Measurements from ENCODE around the gene PALM3. TPM values are rescaled to one million over a fixed set of nuclear protein-coding genes. Genes with fewer than 3 reads are reported as not detected.
"Not testable (repeated sequence)": the region's sequence is repeated elsewhere in the genome, so short reads cannot be mapped to it uniquely, and the experiment has no call there.

The PALM3 gene
- total and polyA plus RNA-seq, 2 donors (not counting 3 experiments of a cell fraction or from before 2014, with no cell fraction given): 0.08 to 0.31 TPM

DNA sequence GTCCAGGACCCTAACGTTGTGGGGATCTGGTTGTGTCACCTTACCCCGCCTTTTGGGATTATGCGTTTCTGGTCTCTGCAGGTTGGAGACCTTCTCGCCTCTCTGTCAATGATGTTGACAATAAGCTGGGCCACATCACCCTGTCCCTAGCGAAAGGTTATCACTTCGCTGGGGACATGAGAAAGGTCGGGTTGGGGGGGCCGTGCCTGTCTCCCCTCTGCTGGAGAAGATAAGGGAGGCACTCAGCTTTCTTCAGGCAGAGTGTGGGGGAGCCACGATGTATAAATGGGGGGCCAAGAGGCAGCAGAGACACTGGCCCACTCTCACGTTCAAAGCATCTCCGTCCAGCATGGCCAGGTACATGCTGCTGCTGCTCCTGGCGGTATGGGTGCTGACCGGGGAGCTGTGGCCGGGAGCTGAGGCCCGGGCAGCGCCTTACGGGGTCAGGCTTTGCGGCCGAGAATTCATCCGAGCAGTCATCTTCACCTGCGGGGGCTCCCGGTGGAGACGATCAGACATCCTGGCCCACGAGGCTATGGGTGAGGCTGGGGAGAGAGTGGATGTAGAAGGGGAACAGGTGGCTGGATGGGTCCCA is 33.9 kb downstream of the PALM3 start, which contains the start of gene RLN3:
TSS of gene RLN3 (plus strand) at position 293 of the 595 bp plus-strand sequence. CDS start at position 350, 57 bp downstream.
- TF ChIP-seq POLR2A (IDR thresholded peaks at IDR 0.05; ENCODE audit: low read depth, low read length): no peak
- TF ChIP-seq CTCF (IDR thresholded peaks at IDR 0.05; ENCODE audit: extremely low read depth in 1 of 2, insufficient read depth in 1 of 2, low read depth in 1 of 2, low read length in 2 of 2): no peak
- no peaks in the 10 kb centered on the region for H4K20me1 ChIP-seq (replicated peaks; ENCODE audit: control insufficient read depth, extremely low read depth, insufficient read depth, low read length)
- no peak within 1 kb of the TSS for H2AFZ ChIP-seq (ENCODE audit: low read depth, low read length)
- POLR2A ChIA-PET: no interaction called here
- no peaks in the 10 kb centered on the region for H3K9me3 ChIP-seq (replicated peaks; ENCODE audit: control insufficient read depth, insufficient read depth, low read length)
- dilution Hi-C loops (cut with MboI; ENCODE audit: extremely low pct_ligation_motif_present, low sequenced_read_pairs) (no loop called here), intact Hi-C loops (cut with micrococcal nuclease) (no loop called here)
- FAIRE-seq (no peak), DNase-seq (ENCODE audit: low read depth, low spot score) (no peak)
- no peak within 1 kb of the TSS for H3K4me2 ChIP-seq (ENCODE audit: insufficient read depth, low read length)
- no peak within 1 kb of the TSS for H3K9ac ChIP-seq (replicated peaks; ENCODE audit: extremely low read depth, insufficient read depth, low read length)
- peaks cover 0 to 7% of the 10 kb centered on the region in 2 experiments for H3K27me3 ChIP-seq (ENCODE audit: control insufficient read depth in 2 of 2, insufficient read depth in 2 of 2, low read length in 2 of 2)
- CTCF ChIA-PET: interaction anchor here (1.1 to 1.2 kb wide), 2 partner anchors 15 to 44 kb away, joined by 3 read pairs; partner anchors contain the start of gene MISP3
- peaks cover 11% of the 10 kb centered on the region for H3K4me1 ChIP-seq (ENCODE audit: control insufficient read depth, extremely low read depth, insufficient read depth, low read length)
- no peak within 1 kb of the TSS for H3K27ac ChIP-seq (ENCODE audit: insufficient read depth, low read depth, low read length)
- H3K79me2 ChIP-seq (ENCODE audit: control insufficient read depth, insufficient read depth, low read length): no peaks in the 10 kb centered on the region
- H3K36me3 ChIP-seq (ENCODE audit: control insufficient read depth in 2 of 2, extremely low read depth in 1 of 2, insufficient read depth in 2 of 2, low read length in 2 of 2): no peaks in the 10 kb centered on the region
- H3K4me3 ChIP-seq (replicated peaks in 1 of 3; ENCODE audit: insufficient read depth in 1 of 3, low read depth in 1 of 3, low read length in 3 of 3): no peak within 1 kb of the TSS
- H3K9me1 ChIP-seq (replicated peaks; ENCODE audit: control insufficient read depth, extremely low read depth, insufficient read depth, low read length): no peaks in the 10 kb centered on the region
- BruUV-seq (replicated peaks): no TSS peak

- H3K27me3 ChIP-seq (ENCODE audit: control insufficient read depth in 2 of 2, insufficient read depth in 2 of 2, low read length in 2 of 2); H3K36me3 ChIP-seq (ENCODE audit: control insufficient read depth in 2 of 2, extremely low read depth in 1 of 2, insufficient read depth in 2 of 2, low read length in 2 of 2); H3K27ac ChIP-seq (ENCODE audit: insufficient read depth, low read depth, low read length); H2AFZ ChIP-seq (ENCODE audit: low read depth, low read length); H3K4me2 ChIP-seq (ENCODE audit: insufficient read depth, low read length); H3K9me1 ChIP-seq (replicated peaks; ENCODE audit: control insufficient read depth, extremely low read depth, insufficient read depth, low read length); H4K20me1 ChIP-seq (replicated peaks; ENCODE audit: control insufficient read depth, extremely low read depth, insufficient read depth, low read length); BruUV-seq (replicated peaks); H3K4me1 ChIP-seq (ENCODE audit: control insufficient read depth, extremely low read depth, insufficient read depth, low read length); H3K9me3 ChIP-seq (replicated peaks; ENCODE audit: control insufficient read depth, insufficient read depth, low read length); intact Hi-C loops (cut with micrococcal nuclease); POLR2A ChIA-PET; FAIRE-seq; H3K4me3 ChIP-seq (replicated peaks in 1 of 3; ENCODE audit: insufficient read depth in 1 of 3, low read depth in 1 of 3, low read length in 3 of 3); H3K79me2 ChIP-seq (ENCODE audit: control insufficient read depth, insufficient read depth, low read length); H3K9ac ChIP-seq (replicated peaks; ENCODE audit: extremely low read depth, insufficient read depth, low read length); dilution Hi-C loops (cut with MboI; ENCODE audit: extremely low pct_ligation_motif_present, low sequenced_read_pairs); DNase-seq (ENCODE audit: low read depth, low spot score): not testable (repeated sequence)
- CTCF ChIA-PET: interaction anchor here (1.1 to 1.2 kb wide), 2 partner anchors 8 to 16 kb away, joined by 3 read pairs; no protein-coding TSS in a partner anchor
Measured at GRCh38 chr19:14026652-14027192, 35.2 kb downstream of the PALM3 start.

All from endothelial cell of umbilical vein (primary cell).